Caco-2 (cell line): ENCODE results near the gene PHF21B. TPM values are rescaled to one million over a fixed set of nuclear protein-coding genes. Genes with fewer than 3 reads are reported as not detected.
A peak's percentile ranks its signal among the peaks of the same experiment; 100 is the strongest.

Experiments
- BruUV-seq: library from RNA; stranded (reverse); fragments of 400-500 nt; replicated peaks from 2 replicates; lab custom pipeline; 2021; lab: Mats Ljungman, UMichigan
- CTCF ChIA-PET: fragments of 300-600 bp; sonication (Branson Sonifier 250); formaldehyde crosslinking; loops from one replicate; lab custom pipeline; 2022; ENCODE audit warnings: antibody characterized with exemption; lab: Charles Lee
- POLR2A ChIA-PET: fragments of 300-600 bp; sonication (Branson Sonifier 250); formaldehyde crosslinking; loops from one replicate; lab custom pipeline; 2022; ENCODE audit warnings: antibody characterized with exemption; lab: Charles Lee
- DNase-seq, 2 experiments: peaks; one replicate each; pipeline versions ENCODE4 v3.0.0 to v3.0.0-alpha.2; 2020 to 2022
- H3K27me3 ChIP-seq: replicated peaks from 2 replicates; pipeline ENCODE4 v1.6.0; 2011; ENCODE audit warnings: low read length; ENCODE audit not compliant: control insufficient read depth, insufficient read depth
- H3K36me3 ChIP-seq: 2 replicates; pipeline ENCODE4 v1.5.1; 2011; ENCODE audit warnings: low read length; ENCODE audit not compliant: control insufficient read depth, insufficient read depth
- H3K4me1 ChIP-seq: fragments of 250-450 bp; sonication (Bioruptor Pico); 2 replicates; pipeline ENCODE4 v1.5.1; 2020; ENCODE audit warnings: mild to moderate bottlenecking
- H3K4me3 ChIP-seq: 2 replicates; pipeline ENCODE4 v1.5.1; 2011; ENCODE audit warnings: low read depth, mild to moderate bottlenecking, control low read depth, low read length
- H3K9me3 ChIP-seq: fragments of 250-450 bp; sonication (Bioruptor Pico); 2 replicates; pipeline ENCODE4 v1.5.1; 2020; ENCODE audit warnings: mild to moderate bottlenecking, moderate library complexity
- H3K27ac Mint-ChIP-seq: one replicate; pipeline ENCODE4 v1.8.0; 2022; ENCODE audit warnings: mixed read lengths; ENCODE audit not compliant: unreplicated experiment
- H3K27me3 Mint-ChIP-seq: one replicate; pipeline ENCODE4 v1.8.0; 2022; ENCODE audit warnings: mixed read lengths; ENCODE audit not compliant: insufficient read depth, unreplicated experiment
- H3K36me3 Mint-ChIP-seq: one replicate; pipeline ENCODE4 v1.8.0; 2022; ENCODE audit warnings: mild to moderate bottlenecking, mixed read lengths; ENCODE audit not compliant: insufficient read depth, unreplicated experiment
- H3K4me1 Mint-ChIP-seq: one replicate; pipeline ENCODE4 v1.8.0; 2022; ENCODE audit warnings: low read depth, mixed read lengths; ENCODE audit not compliant: unreplicated experiment
- H3K4me3 Mint-ChIP-seq: one replicate; pipeline ENCODE4 v1.8.0; 2022; ENCODE audit warnings: mild to moderate bottlenecking, moderate library complexity, mixed read lengths; ENCODE audit not compliant: unreplicated experiment
- H3K9me3 Mint-ChIP-seq: one replicate; pipeline ENCODE4 v1.8.0; 2022; ENCODE audit warnings: mixed read lengths; ENCODE audit not compliant: unreplicated experiment
- intact Hi-C: fragments of 100-400 bp; cut with micrococcal nuclease; formaldehyde crosslinking; loops from one replicate; pipeline ENCODE4 v1.10.0; 2022; ENCODE audit not compliant: unreplicated experiment
- total RNA-seq: library from RNA; stranded (reverse); gene quantifications from 2 replicates; pipeline ENCODE4 v1.2.3, GENCODE V29; 2022
- TF ChIP-seq, protein P1 (sequence below), 2 experiments: fragments of 200-600 bp in 1 of 2; IDR thresholded peaks; 1 replicate in 1 of 2; 2 replicates in 1 of 2; pipeline versions ENCODE4 v1.5.1 to v1.8.0; 2011 to 2022; ENCODE audit warnings: antibody characterized with exemption in 1 of 2, control low read depth in 1 of 2, inconsistent platforms in 1 of 2, low read depth in 1 of 2, low read length in 1 of 2, mild to moderate bottlenecking in 1 of 2, moderate library complexity in 1 of 2; ENCODE audit not compliant: insufficient read depth in 1 of 2, severe bottlenecking in 1 of 2, unreplicated experiment in 1 of 2

The PHF21B gene
- total RNA-seq, 1 experiment from 2014 or later, result 0.98 TPM

GRCh38 chr22:44885806-44886360 lies 123.9 kb downstream of the PHF21B start:
- no peaks in the 10 kb centered on the region for H3K36me3 ChIP-seq
- BruUV-seq, result no TSS peak
- Mint-ChIP-seq H3K27ac (no peak overlapping the region), H3K4me1 (no peaks in the 10 kb centered on the region), H3K9me3 (no peaks in the 10 kb centered on the region), H3K36me3 (no peaks in the 10 kb centered on the region), H3K27me3 (no peaks in the 10 kb centered on the region), H3K4me3 (no peak overlapping the region)
- TF ChIP-seq, protein P1, sequence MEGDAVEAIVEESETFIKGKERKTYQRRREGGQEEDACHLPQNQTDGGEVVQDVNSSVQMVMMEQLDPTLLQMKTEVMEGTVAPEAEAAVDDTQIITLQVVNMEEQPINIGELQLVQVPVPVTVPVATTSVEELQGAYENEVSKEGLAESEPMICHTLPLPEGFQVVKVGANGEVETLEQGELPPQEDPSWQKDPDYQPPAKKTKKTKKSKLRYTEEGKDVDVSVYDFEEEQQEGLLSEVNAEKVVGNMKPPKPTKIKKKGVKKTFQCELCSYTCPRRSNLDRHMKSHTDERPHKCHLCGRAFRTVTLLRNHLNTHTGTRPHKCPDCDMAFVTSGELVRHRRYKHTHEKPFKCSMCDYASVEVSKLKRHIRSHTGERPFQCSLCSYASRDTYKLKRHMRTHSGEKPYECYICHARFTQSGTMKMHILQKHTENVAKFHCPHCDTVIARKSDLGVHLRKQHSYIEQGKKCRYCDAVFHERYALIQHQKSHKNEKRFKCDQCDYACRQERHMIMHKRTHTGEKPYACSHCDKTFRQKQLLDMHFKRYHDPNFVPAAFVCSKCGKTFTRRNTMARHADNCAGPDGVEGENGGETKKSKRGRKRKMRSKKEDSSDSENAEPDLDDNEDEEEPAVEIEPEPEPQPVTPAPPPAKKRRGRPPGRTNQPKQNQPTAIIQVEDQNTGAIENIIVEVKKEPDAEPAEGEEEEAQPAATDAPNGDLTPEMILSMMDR (IDR thresholded peaks at IDR 0.05; ENCODE audit: insufficient read depth in 1 of 2, low read depth in 1 of 2, low read length in 1 of 2, severe bottlenecking in 1 of 2, unreplicated experiment in 1 of 2), result no peak
- H3K4me3 ChIP-seq, result no peak overlapping the region
- ChIA-PET CTCF (no interaction called here), POLR2A (no interaction called here)
- no peaks in the 10 kb centered on the region for H3K9me3 ChIP-seq
- intact Hi-C loops, result no loop called here
- no peaks in the 10 kb centered on the region for H3K27me3 ChIP-seq
- DNase-seq, result peak in 1 of 2 experiments; percentile 28
- no peaks in the 10 kb centered on the region for H3K4me1 ChIP-seq

DNA sequence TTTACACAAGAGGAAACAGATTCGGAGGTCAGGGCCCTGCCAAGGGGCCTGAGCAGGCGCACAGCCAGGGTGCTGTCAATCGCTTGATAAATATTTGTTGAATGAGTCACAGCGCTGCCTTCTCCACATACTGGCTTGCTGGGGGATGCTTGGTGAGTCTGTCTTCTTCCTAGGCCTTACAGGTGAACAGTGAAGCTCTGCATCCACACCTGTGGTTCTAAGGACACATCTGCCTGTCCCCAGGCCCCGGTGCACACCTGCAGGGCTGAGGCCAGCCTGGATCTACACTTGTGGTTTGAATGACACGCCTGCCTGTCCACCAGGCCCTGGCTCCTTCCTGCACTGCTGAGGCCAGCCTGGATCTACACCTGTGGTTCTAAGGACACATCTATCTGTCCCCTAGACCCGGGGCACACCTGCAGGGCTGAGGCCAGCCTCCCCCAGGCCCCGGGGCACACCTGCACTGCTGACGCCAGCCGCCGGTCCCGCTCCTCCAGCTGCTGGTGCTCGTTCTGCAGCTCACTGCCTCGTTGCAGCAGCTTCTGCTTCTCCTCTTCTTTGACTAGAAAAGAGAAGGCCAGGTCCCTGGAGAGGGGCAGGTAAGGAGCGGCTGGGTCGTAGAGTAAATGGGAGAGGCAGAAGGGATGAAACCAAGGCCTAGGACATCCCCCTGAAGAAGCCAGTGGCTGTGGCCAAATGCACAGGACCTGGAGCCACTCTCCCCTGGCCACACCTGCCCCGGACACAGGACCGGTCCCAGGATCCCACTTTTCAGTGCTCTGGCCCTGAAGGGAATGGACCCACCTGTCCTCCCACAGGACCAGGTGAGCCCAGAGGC lies 124.6 kb downstream of the PHF21B start:
- no peaks in the 10 kb centered on the region for H3K9me3 ChIP-seq
- Mint-ChIP-seq H3K27ac (no peak overlapping the region), H3K4me3 (no peak overlapping the region), H3K27me3 (no peaks in the 10 kb centered on the region), H3K9me3 (no peaks in the 10 kb centered on the region), H3K4me1 (no peaks in the 10 kb centered on the region), H3K36me3 (no peaks in the 10 kb centered on the region)
- DNase-seq, result peak in 1 of 2 experiments; percentile 37
- CTCF ChIA-PET, result no interaction called here
- POLR2A ChIA-PET, result no interaction called here
- BruUV-seq, result no TSS peak
- H3K36me3 ChIP-seq, result no peaks in the 10 kb centered on the region
- H3K4me1 ChIP-seq, result no peaks in the 10 kb centered on the region
- intact Hi-C loops, result no loop called here
- no peak overlapping the region for H3K4me3 ChIP-seq
- H3K27me3 ChIP-seq, result no peaks in the 10 kb centered on the region
- TF ChIP-seq, protein P1 (IDR thresholded peaks at IDR 0.05; ENCODE audit: insufficient read depth in 1 of 2, low read depth in 1 of 2, low read length in 1 of 2, severe bottlenecking in 1 of 2, unreplicated experiment in 1 of 2), result no peak

DNA sequence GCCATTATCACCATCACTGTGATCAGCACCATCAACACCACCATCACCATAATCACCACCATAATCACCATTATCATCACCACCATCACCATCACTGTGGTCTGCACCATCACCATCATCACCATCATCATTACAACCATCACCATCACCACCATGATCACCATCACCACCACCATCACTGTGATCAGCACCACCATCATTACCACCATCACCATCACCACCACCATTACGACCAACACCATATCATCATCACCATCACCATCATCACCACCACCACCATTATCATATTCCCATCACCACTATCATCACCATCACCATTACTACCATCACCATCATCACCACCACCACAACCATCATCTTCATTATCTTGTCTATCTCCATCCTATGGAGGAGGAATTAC lies 125.2 kb downstream of the PHF21B start:
- H3K9me3 ChIP-seq, result no peaks in the 10 kb centered on the region
- Mint-ChIP-seq H3K27ac (no peak overlapping the region), H3K36me3 (no peaks in the 10 kb centered on the region), H3K27me3 (no peaks in the 10 kb centered on the region), H3K4me3 (no peak overlapping the region), H3K4me1 (no peaks in the 10 kb centered on the region), H3K9me3 (no peaks in the 10 kb centered on the region)
- ChIA-PET POLR2A (no interaction called here), CTCF (no interaction called here)
- peak in 1 of 2 experiments; percentile 2 for DNase-seq
- BruUV-seq, result no TSS peak
- no peaks in the 10 kb centered on the region for H3K27me3 ChIP-seq
- no peaks in the 10 kb centered on the region for H3K36me3 ChIP-seq
- intact Hi-C loops, result no loop called here
- TF ChIP-seq, protein P1 (IDR thresholded peaks at IDR 0.05; ENCODE audit: insufficient read depth in 1 of 2, low read depth in 1 of 2, low read length in 1 of 2, severe bottlenecking in 1 of 2, unreplicated experiment in 1 of 2), result no peak
- H3K4me1 ChIP-seq, result no peaks in the 10 kb centered on the region
- H3K4me3 ChIP-seq, result no peak overlapping the region
